Measurements from ENCODE around the gene NOVA2. TPM values are rescaled to one million over a fixed set of nuclear protein-coding genes. Genes with fewer than 3 reads are reported as not detected.

The NOVA2 gene
- total and polyA plus RNA-seq, 2 of the 8 experiments (the other 6 are each of a cell fraction or from before 2014, with no cell fraction given) = 3.2 to 24.6 TPM

- Histone ChIP-seq H2AK5ac (ENCODE audit: low read depth, low read length) (0 out of 2 replicates have a peak overlapping the region, but pooled peaks have one; percentile 24), H3K36me3 (ENCODE audit: control insufficient read depth in 2 of 4, insufficient read depth in 4 of 4, low read length in 3 of 4) (peaks cover 0 to 4% (median 0%) of the 10 kb centered on the region in 4 experiments; a peak in 1 of 8 replicates), H2BK12ac (ENCODE audit: low read depth, low read length) (0 out of 2 replicates have a peak overlapping the region, but pooled peaks have one; percentile 50), H3K23ac (ENCODE audit: insufficient read length) (no peak overlapping the region), H3K79me1 (ENCODE audit: low read depth, low read length) (peaks cover 3% of the 10 kb centered on the region; the same call in 1 of the 2 replicates), H3K18ac (ENCODE audit: extremely low read depth, low read length) (no peak overlapping the region), H2AFZ (ENCODE audit: low read length) (no peak overlapping the region), H3K27me3 (replicated peaks in 1 of 4; ENCODE audit: control insufficient read depth in 3 of 4, extremely low read depth in 1 of 4, insufficient read depth in 3 of 4, low read length in 3 of 4) (peaks cover 0 to 16% (median 11%) of the 10 kb centered on the region in 4 experiments; a peak in 6 of 7 replicates), H3K4me1 (replicated peaks in 1 of 4; ENCODE audit: control insufficient read depth in 3 of 4, insufficient read depth in 4 of 4, low read length in 3 of 4) (peaks cover 0 to 2% (median under 1%) of the 10 kb centered on the region in 4 experiments; a peak in 3 of 7 replicates), H4K5ac (ENCODE audit: insufficient read length, low read depth, low read length) (no peak overlapping the region), H4K91ac (replicated peaks; ENCODE audit: insufficient read length, low read length) (no peak overlapping the region), H2BK5ac (ENCODE audit: low read depth, low read length) (no peak overlapping the region), H2BK20ac (ENCODE audit: low read length) (no peak overlapping the region), H3K14ac (ENCODE audit: insufficient read length) (no peak overlapping the region), H3K56ac (replicated peaks; ENCODE audit: insufficient read length, low read depth, low read length) (no peak overlapping the region), H2BK15ac (ENCODE audit: low read length) (no peak overlapping the region), H3K4me3 (ENCODE audit: extremely low read depth in 1 of 4, insufficient read depth in 2 of 4, low read depth in 3 of 4, low read length in 4 of 4) (no peak overlapping the region), H4K20me1 (replicated peaks in 1 of 2; ENCODE audit: control insufficient read depth in 1 of 2, insufficient read depth in 2 of 2, low read length in 2 of 2) (peaks cover 2 to 10% of the 10 kb centered on the region in 2 experiments), H3K79me2 (ENCODE audit: control insufficient read depth in 1 of 2, insufficient read depth in 2 of 2, low read length in 2 of 2) (no peaks in the 10 kb centered on the region), H3K4me2 (ENCODE audit: insufficient read depth in 1 of 2, low read depth in 2 of 2, low read length in 2 of 2) (no peak overlapping the region), H3K9ac (replicated peaks in 1 of 4; ENCODE audit: extremely low read depth in 1 of 4, low read depth in 3 of 4, low read length in 3 of 4) (no peak overlapping the region), H4K8ac (ENCODE audit: extremely low read depth, insufficient read depth, low read length) (no peak overlapping the region), H2BK120ac (replicated peaks; ENCODE audit: low read depth, low read length) (no peak overlapping the region), H3K9me3 (ENCODE audit: insufficient read depth in 2 of 2, low read depth in 1 of 2, low read length in 1 of 2) (no peaks in the 10 kb centered on the region), H3K23me2 (ENCODE audit: low read depth, low read length) (peaks cover 22% of the 10 kb centered on the region; the same call in 1 of the 2 replicates), H3K4ac (replicated peaks; ENCODE audit: insufficient read length, low read depth, low read length) (no peak overlapping the region), H3K27ac (ENCODE audit: low read depth, low read length) (no peak overlapping the region)
- FAIRE-seq (no peak), DNase-seq (ENCODE audit: low read depth in 1 of 2, low spot score in 2 of 2) (no peak)
- CTCF ChIA-PET (ENCODE audit: partially characterized antibody) = interaction anchor here (0.6 to 3.3 kb wide), 2 partner anchors 18 to 172 kb away, joined by 3 to 12 read pairs; no protein-coding TSS in a partner anchor
- 82% methylated on average over 9 of the region's 10 CpGs; no CpG with 5 or more reads in 1 of the 2 experiments for WGBS, 2 experiments (ENCODE audit: extremely low coverage in 1 of 2, insufficient coverage in 1 of 2, insufficient read length in 1 of 2, insufficient replicate concordance in 2 of 2, low coverage in 1 of 2, low lambda C conversion rate in 2 of 2, missing lambda C conversion rate in 1 of 2)
- POLR2A ChIA-PET (ENCODE audit: partially characterized antibody) = no interaction called here
- TF ChIP-seq FOSL1 (IDR thresholded peaks at IDR 0.05; ENCODE audit: insufficient read depth, low read depth, low read length) (no peak), SRF (IDR thresholded peaks at IDR 0.05; ENCODE audit: low read depth, low read length) (0 out of 2 replicates have a peak, but pooled peaks have one; percentile 30), JUND (IDR thresholded peaks at IDR 0.05; ENCODE audit: low read length) (no peak)
These were observed 68.7 kb downstream of the NOVA2 start for GRCh38 chr19:45905011-45905410.
